Heart left ventricle (tissue), 13 donors: ENCODE data around the gene NBPF3.

ENCODE experiments used
- POLR2A ChIP-seq, 2 donors: fragments of 450-650 bp; IDR thresholded peaks; one replicate each; pipeline ENCODE4 v1.6.1; 2017; ENCODE audit warnings: antibody characterized with exemption in 2 of 2, mild to moderate bottlenecking in 2 of 2, moderate library complexity in 2 of 2
- TF ChIP-seq, protein P1 (sequence below), 12 donors: fragments of 200-600 bp; sonication (generic) in 4 of 12; IDR thresholded peaks; one replicate each; pipeline versions ENCODE4 v1.5.0 to v1.8.0; 2018 to 2022; ENCODE audit warnings: antibody characterized with exemption in 12 of 12, mild to moderate bottlenecking in 5 of 12
- donor health status: ischemic (EF 13 %, LVEDD 7.1; RV severe dilation, severe dysfunction).
- donor health status: DM: no; HTN: yes; CAD: no.
- donor health status: DM: no; HTN: no; CAD: no.
- donor health status: ischemic (EF 25% LVEDD 6.9; RV normal size, moderate dysfunction).
- donor health status: ischemic (EF 25% LVEDD 5.7; RV mildly dilated, moderate dysfunction).
- donor health status: ischemic (EF 35%, LVEDD 5.7; RV mildly dilated, moderate dysfunction).
- donor health status: nonischemic (EF 11% LVEDD 7.7; RV severe dilation, severe dysfunction).
- donor health status: DM: yes; HTN: yes; CAD: no.
- donor health status: PGD.
- donor health status: ischemic (EF 29% LVEDD 5.4; RV normal size, mild dysfunction).
- donor health status: nonischemic (EF 23%, LVEDD 6.1; RV moderate dilation, normal function).

DNA sequence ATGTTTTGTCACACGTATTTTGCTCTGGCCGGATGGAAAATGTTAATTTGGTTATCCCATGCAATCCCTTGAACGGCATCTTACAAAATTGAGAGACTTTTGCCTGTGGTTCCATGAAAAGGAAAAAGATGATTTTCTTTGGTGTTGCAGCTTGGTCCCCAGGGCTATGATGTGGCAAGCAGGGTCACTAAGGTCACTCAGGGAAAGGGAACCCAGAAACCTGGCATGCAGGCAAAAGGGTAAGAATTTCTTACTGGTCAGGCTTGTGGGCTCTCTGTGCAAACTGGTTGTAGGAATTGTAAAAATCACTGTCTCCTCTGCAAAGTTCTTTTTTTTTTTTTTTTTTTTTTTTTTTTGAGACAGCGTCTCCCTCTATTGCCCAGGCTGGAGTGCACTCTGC, 48.4 kb upstream of the NBPF3 start:
- TF ChIP-seq, protein P1, sequence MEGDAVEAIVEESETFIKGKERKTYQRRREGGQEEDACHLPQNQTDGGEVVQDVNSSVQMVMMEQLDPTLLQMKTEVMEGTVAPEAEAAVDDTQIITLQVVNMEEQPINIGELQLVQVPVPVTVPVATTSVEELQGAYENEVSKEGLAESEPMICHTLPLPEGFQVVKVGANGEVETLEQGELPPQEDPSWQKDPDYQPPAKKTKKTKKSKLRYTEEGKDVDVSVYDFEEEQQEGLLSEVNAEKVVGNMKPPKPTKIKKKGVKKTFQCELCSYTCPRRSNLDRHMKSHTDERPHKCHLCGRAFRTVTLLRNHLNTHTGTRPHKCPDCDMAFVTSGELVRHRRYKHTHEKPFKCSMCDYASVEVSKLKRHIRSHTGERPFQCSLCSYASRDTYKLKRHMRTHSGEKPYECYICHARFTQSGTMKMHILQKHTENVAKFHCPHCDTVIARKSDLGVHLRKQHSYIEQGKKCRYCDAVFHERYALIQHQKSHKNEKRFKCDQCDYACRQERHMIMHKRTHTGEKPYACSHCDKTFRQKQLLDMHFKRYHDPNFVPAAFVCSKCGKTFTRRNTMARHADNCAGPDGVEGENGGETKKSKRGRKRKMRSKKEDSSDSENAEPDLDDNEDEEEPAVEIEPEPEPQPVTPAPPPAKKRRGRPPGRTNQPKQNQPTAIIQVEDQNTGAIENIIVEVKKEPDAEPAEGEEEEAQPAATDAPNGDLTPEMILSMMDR (IDR thresholded peaks at IDR 0.05), result no peak
- TF ChIP-seq POLR2A (IDR thresholded peaks at IDR 0.05), result no peak
